ENCODE results near the gene IRX3.

The IRX3 gene

GRCh38 chr16:54305080-54305479 lies 18.5 kb upstream of the IRX3 start:
- no peak for DNase-seq (ENCODE audit: extremely low read depth, insufficient read length)
- no peaks in the 10 kb centered on the region for H3K27me3 ChIP-seq (replicated peaks; ENCODE audit: control insufficient read depth, insufficient read depth, low read length)
- TF ChIP-seq CTCF (IDR thresholded peaks at IDR 0.05; ENCODE audit: insufficient read depth, low read length, poor library complexity, severe bottlenecking) = no peak
- H3K36me3 ChIP-seq (ENCODE audit: control insufficient read depth, insufficient read depth, low read length) = no peaks in the 10 kb centered on the region
- H3K4me3 ChIP-seq (replicated peaks; ENCODE audit: low read depth, low read length) = no peak overlapping the region

DNA sequence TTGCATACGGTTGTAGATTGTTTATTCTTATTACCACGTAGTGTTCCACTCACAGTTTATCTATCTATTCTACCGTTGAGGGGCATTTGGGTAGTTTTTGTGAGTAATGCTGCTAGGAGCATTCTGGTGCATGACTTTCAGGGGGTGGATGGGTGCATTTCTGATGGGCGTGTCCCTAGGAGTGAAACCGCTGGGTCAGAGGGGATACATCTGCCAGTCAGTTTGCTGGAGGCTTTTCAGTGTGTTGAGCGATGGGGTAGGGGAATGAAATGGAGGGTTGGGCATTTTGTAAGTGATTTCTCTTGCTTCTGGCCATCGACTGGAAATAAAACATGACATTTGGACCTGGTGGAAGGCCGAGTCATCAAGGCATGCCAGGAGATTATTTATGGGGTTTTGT lies 17.0 kb upstream of the IRX3 start:
- no peaks in the 10 kb centered on the region for H3K27me3 ChIP-seq (replicated peaks; ENCODE audit: control insufficient read depth, insufficient read depth, low read length)
- no peak for TF ChIP-seq CTCF (IDR thresholded peaks at IDR 0.05; ENCODE audit: insufficient read depth, low read length, poor library complexity, severe bottlenecking)

GRCh38 chr16:54297154-54297553 lies 10.6 kb upstream of the IRX3 start:
- Histone ChIP-seq H3K27me3 (replicated peaks; ENCODE audit: control insufficient read depth, insufficient read depth, low read length) (no peaks in the 10 kb centered on the region), H3K36me3 (ENCODE audit: control insufficient read depth, insufficient read depth, low read length) (no peaks in the 10 kb centered on the region), H3K4me3 (replicated peaks; ENCODE audit: low read depth, low read length) (no peak overlapping the region)
- no peak for TF ChIP-seq CTCF (IDR thresholded peaks at IDR 0.05; ENCODE audit: insufficient read depth, low read length, poor library complexity, severe bottlenecking)
- DNase-seq (ENCODE audit: extremely low read depth, insufficient read length) = no peak

More for the DNA sequence above, 17.0 kb upstream of the IRX3 start:
- Histone ChIP-seq H3K4me3 (replicated peaks; ENCODE audit: low read depth, low read length) (no peak overlapping the region), H3K36me3 (ENCODE audit: control insufficient read depth, insufficient read depth, low read length) (no peaks in the 10 kb centered on the region)
- no peak for DNase-seq (ENCODE audit: extremely low read depth, insufficient read length)

DNA sequence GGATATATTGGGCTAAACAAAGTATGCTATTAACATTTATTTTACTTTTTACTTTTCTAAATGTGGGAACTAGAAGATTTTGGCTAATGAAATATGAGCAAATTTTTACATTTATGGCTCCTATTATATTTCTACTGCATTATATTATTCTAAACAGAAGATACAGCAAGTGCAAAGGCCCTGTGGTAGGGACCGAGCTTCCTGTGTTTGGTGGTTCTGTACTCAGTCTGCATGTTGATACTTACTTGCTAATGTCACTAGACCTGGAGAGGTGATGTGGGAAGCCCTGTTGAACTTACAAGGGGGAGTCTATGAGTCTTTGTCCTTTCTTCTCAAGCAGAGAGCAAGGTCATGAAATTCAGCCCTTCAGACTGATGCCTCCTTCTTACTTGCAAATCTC lies 10.0 kb upstream of the IRX3 start:
- TF ChIP-seq CTCF (IDR thresholded peaks at IDR 0.05; ENCODE audit: insufficient read depth, low read length, poor library complexity, severe bottlenecking) = no peak
- DNase-seq (ENCODE audit: extremely low read depth, insufficient read length) = no peak
- Histone ChIP-seq H3K36me3 (ENCODE audit: control insufficient read depth, insufficient read depth, low read length) (no peaks in the 10 kb centered on the region), H3K4me3 (replicated peaks; ENCODE audit: low read depth, low read length) (no peak overlapping the region), H3K27me3 (replicated peaks; ENCODE audit: control insufficient read depth, insufficient read depth, low read length) (no peaks in the 10 kb centered on the region)

GRCh38 chr16:54291656-54292487 lies 5.3 kb upstream of the IRX3 start:
- H3K27me3 ChIP-seq (replicated peaks; ENCODE audit: control insufficient read depth, insufficient read depth, low read length) = no peaks in the 10 kb centered on the region; the same call in 1 of the 2 replicates
- H3K36me3 ChIP-seq (ENCODE audit: control insufficient read depth, insufficient read depth, low read length) = no peaks in the 10 kb centered on the region
- no peak overlapping the region for H3K4me3 ChIP-seq (replicated peaks; ENCODE audit: low read depth, low read length)
- no peak for TF ChIP-seq CTCF (IDR thresholded peaks at IDR 0.05; ENCODE audit: insufficient read depth, low read length, poor library complexity, severe bottlenecking)
- DNase-seq (ENCODE audit: extremely low read depth, insufficient read length) = no peak

All from GM06990 (cell line).